HG03064 (cell line): ENCODE results near the gene FSTL4.

Source experiments
- ATAC-seq: cut with Tn5 transposase; IDR thresholded peaks from one replicate; pipeline ENCODE4 v1.9.1; 2021; ENCODE audit warnings: low read depth; ENCODE audit not compliant: unreplicated experiment

The FSTL4 gene

DNA sequence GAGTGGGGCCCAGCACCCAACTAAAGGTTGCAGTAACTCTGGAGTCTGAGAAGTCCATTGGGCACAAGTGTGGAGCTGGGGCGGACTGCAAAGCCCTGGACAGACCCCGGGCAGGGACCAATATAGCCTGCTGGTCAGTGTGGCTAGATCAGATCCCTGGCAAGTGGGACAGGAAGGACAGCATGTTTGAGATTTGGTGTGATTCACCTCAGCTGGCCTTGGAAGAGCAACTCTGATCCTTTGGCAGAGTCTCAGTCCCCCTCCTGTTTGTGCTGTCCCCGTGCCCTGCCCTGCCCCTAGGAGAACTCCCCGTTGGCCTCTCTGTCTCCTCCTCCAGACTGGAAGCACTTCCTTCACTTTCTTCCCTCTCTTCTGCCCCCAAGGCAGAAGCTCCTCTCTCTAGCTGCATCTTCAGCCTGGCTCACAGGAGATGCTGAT, 255.3 kb downstream of the FSTL4 start:
- no peak for ATAC-seq

DNA sequence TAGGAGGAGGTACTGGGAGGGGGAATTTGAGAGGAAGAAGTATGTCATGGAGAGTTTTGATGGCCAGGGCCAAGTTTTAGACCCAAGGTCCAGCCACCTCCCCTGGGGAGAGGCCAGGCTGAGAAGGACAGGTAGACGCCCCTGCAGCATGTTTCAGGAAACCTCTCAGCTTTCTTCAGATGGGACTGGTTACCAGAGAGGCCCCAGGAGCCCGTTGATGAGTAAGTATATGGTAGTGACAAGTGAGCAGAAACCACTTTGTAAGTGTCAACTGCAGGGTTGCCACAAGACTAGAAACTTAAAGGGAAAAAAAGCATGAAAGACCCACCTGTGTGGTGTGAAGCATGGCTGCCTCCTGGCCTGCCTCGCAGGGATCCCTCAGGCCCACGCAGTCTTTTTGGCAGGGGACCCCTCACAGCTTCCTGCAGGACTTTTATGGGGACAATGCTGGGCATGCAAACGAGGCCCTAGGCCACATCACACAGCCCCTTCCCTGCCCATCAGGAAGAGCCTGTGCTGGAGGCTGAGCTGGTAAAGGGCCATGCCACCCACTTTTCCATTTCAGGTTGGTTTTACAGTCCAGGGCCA, 255.9 kb downstream of the FSTL4 start:
- no peak for ATAC-seq

DNA sequence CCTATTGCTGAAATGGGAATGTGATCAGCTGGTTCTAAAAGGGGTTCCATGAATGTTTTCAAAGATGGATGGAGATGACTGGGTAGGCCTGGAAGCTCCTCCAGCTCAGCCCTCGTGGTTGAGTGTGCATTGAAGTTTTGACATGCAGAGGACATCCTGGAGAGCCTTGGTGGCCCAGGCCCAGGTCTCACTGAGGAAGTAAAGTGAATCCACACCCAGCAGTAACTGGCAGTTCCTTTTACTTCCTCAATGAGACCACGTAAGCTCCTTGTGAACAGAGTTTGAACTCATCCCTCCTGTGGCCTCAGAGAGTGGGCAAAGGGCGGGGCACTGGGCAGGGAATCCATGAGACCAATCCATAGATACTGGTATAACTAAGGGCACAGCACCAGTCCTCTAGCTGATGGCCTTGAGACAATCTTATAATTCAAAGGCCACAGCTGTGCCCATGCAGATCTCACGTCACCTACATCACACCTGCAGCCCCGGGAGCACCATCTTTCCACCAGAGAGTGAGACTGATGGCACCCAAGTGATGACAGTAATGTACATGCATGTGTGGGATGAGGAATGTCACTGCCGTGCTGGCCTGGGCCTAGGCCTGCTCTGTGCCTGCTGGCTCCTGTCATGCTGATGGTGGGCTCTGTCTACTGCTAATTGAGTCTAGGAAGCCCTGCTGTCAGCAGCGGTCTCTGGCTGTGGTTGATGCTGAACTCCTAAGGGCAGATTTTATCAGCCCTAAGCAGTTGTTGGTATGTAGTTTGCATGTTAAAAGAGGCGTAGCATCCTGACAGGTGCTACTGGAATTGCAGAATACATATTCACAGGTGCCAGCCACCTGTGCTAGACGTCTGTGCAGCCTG, 257.8 kb downstream of the FSTL4 start:
- ATAC-seq = no peak

DNA sequence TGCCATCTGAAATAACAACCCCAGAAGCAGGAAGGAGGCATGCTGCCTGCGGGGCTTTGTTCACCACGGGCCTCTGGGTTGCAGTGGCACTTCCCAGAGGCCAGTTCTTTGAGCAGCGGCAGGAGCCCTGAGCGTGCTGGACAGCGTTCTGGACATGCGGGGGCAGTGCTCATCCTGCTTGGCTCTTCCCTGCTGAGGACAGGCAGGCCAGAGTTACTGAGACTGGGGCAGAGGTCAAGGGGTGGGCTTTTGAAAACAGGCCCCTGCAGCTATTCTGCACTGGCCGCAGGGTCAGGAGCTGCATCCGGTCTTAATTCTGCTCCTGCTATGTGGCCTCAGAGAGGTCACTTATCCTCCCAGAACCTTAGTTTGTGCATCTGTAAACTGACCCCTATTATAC, 258.6 kb downstream of the FSTL4 start:
- no peak for ATAC-seq

DNA sequence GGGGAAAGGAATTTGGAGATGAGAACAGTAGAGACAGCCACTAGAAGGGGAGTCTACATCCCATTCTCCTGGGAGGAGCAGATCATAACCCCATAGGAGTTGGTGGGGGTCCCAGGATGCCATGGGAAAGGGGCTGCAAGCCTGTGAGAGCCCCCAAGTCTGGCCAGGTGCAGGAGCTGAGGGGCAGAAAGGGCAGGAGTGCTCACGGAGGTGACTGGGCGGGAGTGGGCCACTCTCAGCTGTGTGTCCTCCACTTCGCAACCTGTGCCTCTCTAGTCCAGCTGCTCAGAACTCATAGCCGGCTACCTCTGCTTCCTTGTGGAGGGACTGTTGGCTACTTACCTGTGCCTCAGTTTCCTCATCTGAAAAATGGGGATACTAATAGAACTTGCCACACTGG, 263.9 kb downstream of the FSTL4 start:
- no peak for ATAC-seq

DNA sequence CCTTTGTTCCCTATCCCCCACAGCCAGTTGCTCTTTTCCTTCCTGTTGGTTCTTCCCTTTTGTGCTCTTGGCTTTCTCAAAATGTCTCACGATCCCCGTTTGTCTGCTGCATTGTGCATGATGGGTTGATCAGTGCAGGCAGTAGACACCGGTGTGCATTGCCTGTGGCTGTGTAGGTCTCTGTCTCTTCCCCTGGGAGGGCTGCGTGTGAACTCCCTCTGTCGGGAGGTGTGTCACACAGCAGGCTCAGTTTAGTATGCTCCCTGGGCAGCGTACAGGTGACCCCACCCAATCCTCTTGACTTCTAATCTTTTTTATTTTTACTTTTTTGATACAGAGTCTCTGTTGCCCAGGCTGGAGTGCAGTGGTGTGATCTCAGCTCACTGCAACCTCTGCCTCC, 265.3 kb downstream of the FSTL4 start:
- ATAC-seq = no peak

DNA sequence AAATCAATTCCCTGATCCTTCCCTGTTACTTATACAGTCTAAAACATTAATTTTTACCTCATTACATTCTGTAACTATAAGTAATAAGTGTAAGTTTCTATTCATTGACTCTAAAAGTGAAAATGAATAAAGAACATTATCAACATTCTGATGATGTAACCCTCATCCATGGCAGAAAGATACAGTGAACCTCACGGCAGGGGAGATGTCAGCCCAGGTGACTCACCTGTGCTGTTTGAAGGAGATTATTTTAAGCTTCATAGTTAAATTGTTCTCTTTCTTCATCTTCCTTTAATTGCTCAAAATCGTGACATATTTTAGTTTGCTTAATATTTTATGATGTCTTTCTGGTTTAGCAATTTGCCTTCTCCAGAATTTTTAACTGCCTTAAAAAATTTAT, 268.1 kb downstream of the FSTL4 start:
- ATAC-seq = no peak

DNA sequence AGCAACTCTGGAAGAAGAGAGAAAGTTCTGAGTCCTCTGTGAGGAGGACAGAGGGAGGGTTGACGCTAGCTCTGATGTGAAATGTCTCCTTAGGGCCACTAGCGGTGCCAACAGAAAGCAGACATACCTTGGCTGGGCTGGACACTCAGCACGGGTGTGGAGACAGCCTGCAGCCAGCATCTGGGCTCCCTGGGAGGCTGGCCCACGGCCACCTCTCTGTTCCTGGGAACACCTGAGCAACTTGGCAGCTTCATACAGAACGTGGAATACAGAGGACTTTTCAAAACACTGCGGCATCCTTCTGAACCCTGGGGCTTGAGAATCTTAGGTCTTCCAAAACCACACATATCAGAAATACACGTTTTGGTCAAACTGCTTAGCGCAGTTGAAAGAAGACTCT, 269.1 kb downstream of the FSTL4 start:
- ATAC-seq = no peak

DNA sequence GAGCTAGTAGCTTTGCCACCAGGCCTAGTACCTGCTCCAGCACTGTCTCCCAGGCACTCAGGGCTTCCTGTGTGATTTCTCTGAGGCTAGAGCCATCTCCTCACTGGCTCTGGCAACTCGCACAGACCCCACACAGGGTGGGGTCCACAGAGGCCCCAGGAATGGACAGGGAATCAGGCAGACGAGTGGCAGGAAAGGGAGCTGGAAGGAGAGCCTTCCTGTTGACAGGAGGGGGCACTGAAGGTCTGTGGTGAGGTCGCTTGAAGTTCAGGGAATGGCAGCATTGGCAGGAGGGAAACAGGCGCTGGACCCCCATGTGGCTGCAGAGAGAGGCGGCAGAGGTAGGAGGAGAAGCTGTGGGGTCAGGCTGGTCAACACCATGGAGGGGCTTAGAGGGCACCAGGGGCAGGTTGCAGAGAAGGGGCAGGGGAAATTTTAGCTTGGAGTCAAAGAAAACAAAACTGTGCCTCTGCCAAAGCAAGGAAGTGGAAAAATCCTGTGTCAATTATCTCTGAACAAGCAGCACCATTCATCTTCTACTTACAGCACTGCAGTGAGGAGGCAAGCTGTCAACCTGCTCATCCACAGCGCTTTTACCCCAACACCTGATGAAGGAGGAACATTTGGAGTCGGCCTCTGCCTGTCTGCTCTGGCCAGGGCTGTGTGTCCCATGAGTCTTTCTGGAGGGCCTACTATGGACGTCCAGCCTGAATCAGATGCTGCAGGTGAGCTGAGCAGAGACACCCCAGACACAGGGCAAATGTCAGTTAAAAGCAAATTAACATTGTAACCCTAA, 270.2 kb downstream of the FSTL4 start:
- no peak for ATAC-seq

DNA sequence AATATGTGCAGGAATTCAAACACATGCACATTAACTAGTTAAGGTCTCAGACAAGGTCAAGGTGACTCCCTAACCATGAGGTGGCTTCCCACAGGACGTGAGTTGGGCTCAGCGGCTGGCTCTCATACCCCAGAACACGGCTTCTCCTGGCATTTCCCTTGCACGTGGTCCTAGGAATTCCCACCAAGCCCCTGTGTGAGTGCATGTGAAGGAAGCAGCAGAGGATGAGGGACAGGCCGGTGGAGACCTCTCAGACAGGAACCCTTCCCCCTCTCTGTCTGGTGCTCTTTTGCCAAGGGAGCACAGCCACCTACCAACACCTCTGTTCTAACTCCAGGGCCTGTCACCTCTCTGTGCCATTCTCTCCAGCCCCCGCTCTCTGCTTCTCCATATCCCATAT, 271.0 kb downstream of the FSTL4 start:
- no peak for ATAC-seq

DNA sequence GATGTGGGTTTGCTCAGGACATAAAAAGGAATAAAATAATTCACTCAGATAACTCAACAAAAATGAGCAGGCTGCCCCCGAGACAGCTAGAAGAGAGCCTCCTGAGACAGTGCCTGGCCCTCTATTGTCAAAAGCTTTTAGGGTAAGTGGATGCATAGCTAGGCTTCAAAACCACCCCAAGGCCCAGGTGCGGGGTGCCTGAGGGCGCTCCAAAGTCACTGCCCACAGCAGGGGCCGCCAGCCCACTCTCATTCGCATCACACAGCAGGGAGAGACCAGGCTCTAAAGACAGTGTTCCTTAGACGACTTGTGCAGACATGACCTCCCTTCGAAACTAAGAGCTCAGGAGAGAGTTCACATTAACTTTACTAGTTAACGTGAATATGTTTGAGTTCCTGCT, 271.5 kb downstream of the FSTL4 start:
- no peak for ATAC-seq

DNA sequence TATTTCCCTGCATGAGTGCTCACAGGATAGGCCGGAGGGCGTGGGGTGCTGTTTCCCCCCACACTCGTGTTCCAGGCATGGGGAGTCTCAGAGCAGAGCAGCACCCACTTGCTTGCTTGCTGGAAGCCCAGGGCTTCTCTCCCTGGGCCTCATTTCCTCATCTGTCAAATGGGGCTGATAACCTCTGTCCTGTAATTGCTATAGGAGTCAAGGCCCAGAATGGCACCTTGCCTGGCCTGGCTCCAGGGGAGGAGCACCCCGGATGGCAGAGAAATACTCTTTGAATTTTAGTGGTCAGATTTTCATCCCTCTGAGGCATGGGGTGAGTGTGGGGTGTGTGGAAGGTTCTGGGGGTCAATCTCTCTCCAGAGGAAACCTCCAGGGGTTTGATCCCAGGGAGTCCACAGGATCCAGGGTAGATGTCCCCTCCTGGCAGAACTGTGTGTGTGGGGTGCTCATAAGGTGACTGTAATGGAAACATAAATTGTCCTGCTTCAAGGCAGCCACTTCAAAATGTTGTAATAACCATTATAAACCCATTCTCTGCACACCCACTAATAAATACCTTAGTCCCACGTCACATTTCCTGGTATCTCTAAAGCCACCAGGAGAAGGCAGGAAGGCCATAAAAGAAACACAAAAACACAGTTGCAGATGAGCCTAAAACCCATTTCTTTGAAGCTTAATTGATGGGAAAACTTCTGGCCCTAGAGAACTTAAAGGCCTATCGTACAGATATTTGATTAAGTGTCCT, 272.2 kb downstream of the FSTL4 start:
- no peak for ATAC-seq

DNA sequence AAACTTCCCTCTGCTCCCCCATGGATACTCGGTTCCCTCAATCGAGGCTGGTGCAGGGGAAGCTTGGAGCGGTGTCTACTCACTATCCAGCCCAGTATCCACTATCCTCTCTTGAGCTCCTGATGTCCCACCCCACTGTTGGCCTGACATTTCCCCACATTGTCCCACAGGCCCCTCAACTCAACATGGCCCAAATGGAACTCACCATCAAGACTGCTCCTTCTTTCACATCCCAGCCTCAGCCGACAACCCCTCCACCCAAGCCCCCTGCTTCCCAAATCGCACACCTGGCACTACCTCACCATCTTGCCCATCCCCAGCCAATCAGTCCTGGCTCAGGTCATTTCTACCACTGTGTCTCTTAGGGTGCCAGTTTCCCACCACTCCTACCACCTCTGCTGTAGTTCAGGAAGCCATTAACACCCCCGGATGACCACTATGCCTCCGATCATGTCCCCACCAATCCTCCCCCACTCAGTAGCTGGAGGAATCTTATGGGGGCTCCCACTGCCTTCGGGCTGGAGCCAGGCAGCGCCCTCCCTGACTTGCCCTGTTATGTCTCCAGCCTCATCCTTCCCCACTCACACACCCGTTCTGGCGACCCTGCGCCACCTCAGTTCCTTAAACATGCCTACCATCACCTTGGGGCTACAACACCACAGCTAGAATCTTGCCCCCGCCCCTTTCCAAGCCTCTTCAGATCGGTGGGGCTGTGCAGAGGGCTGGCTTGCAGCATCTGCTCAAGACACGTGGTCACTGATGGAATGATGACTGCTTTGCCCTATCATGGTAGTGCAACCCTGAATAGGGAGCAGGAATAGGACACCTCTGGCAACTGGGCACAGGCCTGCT, 273.6 kb downstream of the FSTL4 start:
- no peak for ATAC-seq

DNA sequence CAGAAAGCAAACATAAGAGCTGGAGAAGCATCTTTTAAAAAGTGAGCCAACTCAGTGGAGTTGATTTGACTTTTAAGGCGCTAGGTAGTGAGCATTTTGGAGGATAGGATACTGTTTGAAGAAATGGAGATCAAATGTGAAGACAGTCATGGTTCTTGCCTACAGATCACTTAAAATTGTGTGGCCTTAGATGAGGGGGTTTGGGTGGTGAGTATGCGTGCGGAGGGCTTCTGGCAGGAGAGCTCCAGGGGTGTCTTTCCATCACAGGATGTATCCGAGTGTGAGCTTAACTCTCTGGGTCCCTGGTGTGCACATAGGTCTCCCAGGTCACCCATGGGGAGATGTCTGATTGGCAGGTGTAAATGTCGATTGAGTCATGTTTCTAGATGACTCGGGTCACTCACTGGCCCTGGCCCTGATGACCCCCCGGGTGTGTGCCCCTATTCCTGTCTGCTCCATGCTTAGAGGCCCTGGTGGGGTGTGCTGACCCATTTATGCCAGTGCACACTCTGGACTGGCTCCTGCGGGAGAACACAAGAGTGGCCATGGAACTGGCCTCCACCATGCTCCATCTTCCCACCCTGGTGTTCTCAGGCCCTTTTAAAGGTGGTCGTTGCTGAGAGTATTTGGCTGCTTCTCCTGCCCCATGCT, 274.4 kb downstream of the FSTL4 start:
- no peak for ATAC-seq

DNA sequence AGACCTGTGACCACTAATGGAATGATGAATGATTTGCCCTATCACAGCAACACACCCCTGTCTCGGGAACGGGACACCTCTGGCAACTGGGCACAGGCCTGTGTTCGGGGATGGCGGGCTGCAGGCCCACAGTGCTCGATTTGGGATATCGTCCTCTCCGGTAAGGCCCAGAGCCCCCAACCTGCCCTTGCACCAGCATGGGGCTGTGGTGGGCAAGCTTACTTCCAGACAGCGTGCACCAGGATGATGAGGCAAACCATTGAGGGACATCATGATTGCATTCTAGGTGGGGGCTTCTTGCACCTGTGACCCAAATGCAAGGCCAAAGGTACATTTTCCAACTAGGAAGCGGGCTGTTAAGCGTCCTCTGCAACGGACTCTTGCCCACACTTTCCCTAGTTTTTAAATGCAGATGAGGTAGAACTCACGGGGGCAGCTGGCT, 275.4 kb downstream of the FSTL4 start:
- ATAC-seq = no peak

DNA sequence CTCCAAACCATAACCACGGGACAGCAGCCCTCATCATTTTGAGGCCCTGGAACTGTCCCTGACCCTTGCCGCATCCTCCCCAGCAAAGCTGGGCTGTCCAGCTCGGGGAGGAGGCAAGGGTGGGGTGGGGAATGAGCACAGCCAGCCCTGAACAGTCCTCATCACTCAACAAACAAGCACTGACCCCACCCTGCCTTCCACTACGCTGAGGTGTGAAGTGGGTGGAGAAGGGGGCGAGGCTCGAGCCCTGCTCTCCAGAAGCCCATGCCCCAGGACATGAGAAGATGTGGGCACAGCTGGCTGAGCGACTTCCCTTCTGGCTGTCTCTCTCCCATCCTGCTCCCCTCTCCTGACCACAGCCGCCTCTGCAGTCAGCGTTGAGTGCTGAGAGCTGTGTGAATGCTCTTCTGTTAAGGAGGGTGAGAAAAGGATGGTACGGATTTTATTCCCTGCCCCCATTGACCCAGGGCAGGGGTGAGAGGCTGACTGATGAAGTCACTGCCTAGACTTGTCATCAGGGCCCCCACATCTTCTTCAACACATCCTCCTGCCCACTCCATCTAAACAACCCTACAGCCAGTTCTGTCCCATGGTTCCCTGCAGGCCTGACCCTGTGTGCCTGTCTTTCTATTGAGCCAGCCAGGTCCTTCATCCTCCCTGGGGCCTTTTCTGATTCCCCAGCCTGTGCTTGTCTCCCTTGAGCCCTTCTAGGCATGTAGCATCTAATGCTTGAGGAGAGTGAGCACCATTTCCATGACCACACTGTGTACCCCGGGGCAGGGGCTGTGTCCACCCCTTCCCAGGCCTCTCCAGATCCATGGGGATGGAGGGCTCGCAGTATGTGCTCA, 276.0 kb downstream of the FSTL4 start:
- no peak for ATAC-seq

DNA sequence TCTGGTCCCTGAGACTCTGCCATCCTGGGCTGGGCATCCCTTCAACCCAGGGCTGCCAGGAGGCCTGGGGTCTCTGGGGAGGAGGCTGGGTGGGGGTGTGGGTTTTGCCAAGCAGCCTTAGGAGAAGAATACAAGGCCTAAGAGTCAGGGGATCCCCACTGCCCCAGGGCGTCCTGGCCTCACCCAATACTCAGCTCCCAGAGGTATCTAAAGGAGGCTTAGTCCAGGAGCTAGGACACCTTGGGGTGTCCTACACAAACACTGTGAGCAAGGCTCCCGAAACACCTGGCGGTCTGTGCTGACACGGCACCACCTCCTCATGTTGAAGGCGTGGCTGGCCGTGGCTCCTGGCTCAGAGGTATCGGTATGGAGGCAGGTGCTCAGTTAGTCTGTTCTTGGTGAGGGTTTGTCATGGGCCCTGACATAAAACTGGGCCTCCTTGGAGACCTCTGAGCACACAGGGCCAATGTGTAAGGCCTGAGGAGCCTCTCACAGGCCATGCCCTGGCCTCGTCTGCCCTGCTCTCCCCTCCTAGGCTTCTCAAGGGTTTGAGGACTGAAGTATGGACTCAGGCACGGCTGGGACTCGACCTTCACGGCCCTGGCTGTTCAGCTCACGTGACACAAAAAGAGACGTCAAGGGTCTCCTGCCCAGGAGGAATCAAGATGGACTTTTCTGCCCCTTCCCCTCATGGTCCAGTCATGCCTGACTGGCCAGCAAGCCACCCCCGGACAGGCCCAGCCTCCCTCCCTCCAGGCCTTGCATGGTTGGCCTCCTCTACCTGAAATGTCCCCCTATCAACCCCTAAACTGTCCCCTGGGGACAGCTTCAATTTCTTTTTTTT, 277.3 kb downstream of the FSTL4 start:
- ATAC-seq = no peak
